Adrenal gland (tissue), 12 donors: Measurements from ENCODE around the gene IQSEC1. TPM values are rescaled to one million over a fixed set of nuclear protein-coding genes. Genes with fewer than 3 reads are reported as not detected.

Experiments used
- DNase-seq, 7 donors: peaks; one replicate each; pipeline ENCODE4 v3.0.0-alpha.2; 2019 to 2020
- H3K27ac ChIP-seq, 5 donors: fragments of 200-600 bp; sonication (generic) in 4 of 5; 1 replicate in 3 of 5; 2 replicates in 2 of 5; pipeline versions ENCODE4 v1.5.1 to v1.8.0; 2016 to 2020; ENCODE audit warnings: mild to moderate bottlenecking in 1 of 5
- H3K27me3 ChIP-seq: fragments of 200-600 bp; 2 replicates; pipeline ENCODE4 v1.8.0; 2021
- H3K36me3 ChIP-seq, 2 donors: fragments of 200-600 bp; replicated peaks in 1 of 2; 1 replicate in 1 of 2; 2 replicates in 1 of 2; pipeline versions ENCODE4 v1.5.1 to v1.8.0; 2018 to 2022
- H3K4me1 ChIP-seq, 2 donors: fragments of 200-600 bp; replicated peaks in 1 of 2; 1 replicate in 1 of 2; 2 replicates in 1 of 2; pipeline versions ENCODE4 v1.5.1 to v1.8.0; 2018 to 2021
- H3K4me3 ChIP-seq, 4 donors: fragments of 200-600 bp; sonication (generic) in 3 of 4; one replicate each; pipeline ENCODE4 v1.5.1; 2016 to 2018
- H3K9me3 ChIP-seq, 3 donors: fragments of 200-600 bp; sonication (generic) in 1 of 3; replicated peaks in 1 of 3; 1 replicate in 2 of 3; 2 replicates in 1 of 3; pipeline versions ENCODE4 v1.5.1 to v1.8.0; 2016 to 2021
- POLR2A ChIP-seq, 2 donors: fragments of 450-650 bp; IDR thresholded peaks; one replicate each; pipeline ENCODE4 v1.6.1; 2017; ENCODE audit warnings: antibody characterized with exemption in 2 of 2, mild to moderate bottlenecking in 2 of 2, moderate library complexity in 1 of 2
- WGBS, 4 donors: extraction: QIAGEN DNeasy Blood & Tissue Kit in 2 of 4; methylation state at CpG; one replicate each; pipeline versions ENCODE4 v1.1.5 to v1.1.7; 2013 to 2017; 5-methylcytosine and 5-hydroxymethylcytosine counted together
- intact Hi-C, 2 donors: fragments of 100-400 bp; cut with DNase I; formaldehyde crosslinking; loops; one replicate each; pipeline versions ENCODE4 v1.14.1 to v1.15.0; 2022 to 2023
- polyA plus RNA-seq, 3 donors: library from polyadenylated mRNA; stranded (reverse); fragments of 200-250 nt in 2 of 3; fragments of 350-450 nt in 1 of 3; fragmentation: Illumina TruSeq in 1 of 3; extraction: RNeasy Lipid Tissue Mini Kit (QIAGEN cat#74804) in 1 of 3; gene quantifications; one replicate each; pipeline ENCODE4 v1.2.3, GENCODE V29; 2013 to 2014
- total RNA-seq, 9 donors: library from RNA; depleted of rRNA in 4 of 9; stranded (reverse); fragments of >200 nt in 4 of 9; fragments of 120-200 nt in 1 of 9; fragmentation: NEBNext Ultra II Directional in 1 of 9; extraction: Animal tissue kit (Norgen Biotek cat#: 25700) in 1 of 9; gene quantifications; one replicate each; pipeline versions ENCODE4 v1.1.0 to v1.2.4, GENCODE V29; 2013 to 2023
- TF ChIP-seq, protein P1 (sequence below), 6 experiments: fragments of 450-650 bp in 4 of 6; fragments of 200-600 bp in 2 of 6; sonication (generic) in 1 of 6; IDR thresholded peaks; 1 replicate in 5 of 6; 2 replicates in 1 of 6; pipeline versions ENCODE4 v1.5.1 to v1.8.0; 2016 to 2021; ENCODE audit warnings: antibody characterized with exemption in 6 of 6, mild to moderate bottlenecking in 2 of 6, moderate library complexity in 1 of 6
- donor health status: healthy with polysubstance abuse.
- donor health status: Bipolar disorder and iron deficiency.
- donor health status: DM: yes; HTN: yes; CAD: no.
- donor health status: DM: no; HTN: no; CAD: no.
- donor health status: DM: no; HTN: no; CAD: no.
- donor health status: DM: yes; HTN: yes; CAD: no.

The IQSEC1 gene
- total and polyA plus RNA-seq, 12 donors = 24.4 to 133 (median 94.2) TPM

GRCh38 chr3:13042127-13042701, 31.0 kb downstream of the IQSEC1 start:
- no peaks in the 10 kb centered on the region for H3K27me3 ChIP-seq
- H3K9me3 ChIP-seq = no peaks in the 10 kb centered on the region
- WGBS, 4 donors = 80 to 87% (median 85%) methylated on average over 18 to 25 of the region's 25 CpGs
- no peak overlapping the region for H3K4me3 ChIP-seq
- peak in 1 of 7 donors; percentile 65 for DNase-seq
- intact Hi-C loops = no loop called here
- peak overlapping the region in 1 of 5 donors; percentile 34 for H3K27ac ChIP-seq
- H3K4me1 ChIP-seq = no peaks in the 10 kb centered on the region
- TF ChIP-seq POLR2A (IDR thresholded peaks at IDR 0.05) = no peak
- TF ChIP-seq, protein P1, sequence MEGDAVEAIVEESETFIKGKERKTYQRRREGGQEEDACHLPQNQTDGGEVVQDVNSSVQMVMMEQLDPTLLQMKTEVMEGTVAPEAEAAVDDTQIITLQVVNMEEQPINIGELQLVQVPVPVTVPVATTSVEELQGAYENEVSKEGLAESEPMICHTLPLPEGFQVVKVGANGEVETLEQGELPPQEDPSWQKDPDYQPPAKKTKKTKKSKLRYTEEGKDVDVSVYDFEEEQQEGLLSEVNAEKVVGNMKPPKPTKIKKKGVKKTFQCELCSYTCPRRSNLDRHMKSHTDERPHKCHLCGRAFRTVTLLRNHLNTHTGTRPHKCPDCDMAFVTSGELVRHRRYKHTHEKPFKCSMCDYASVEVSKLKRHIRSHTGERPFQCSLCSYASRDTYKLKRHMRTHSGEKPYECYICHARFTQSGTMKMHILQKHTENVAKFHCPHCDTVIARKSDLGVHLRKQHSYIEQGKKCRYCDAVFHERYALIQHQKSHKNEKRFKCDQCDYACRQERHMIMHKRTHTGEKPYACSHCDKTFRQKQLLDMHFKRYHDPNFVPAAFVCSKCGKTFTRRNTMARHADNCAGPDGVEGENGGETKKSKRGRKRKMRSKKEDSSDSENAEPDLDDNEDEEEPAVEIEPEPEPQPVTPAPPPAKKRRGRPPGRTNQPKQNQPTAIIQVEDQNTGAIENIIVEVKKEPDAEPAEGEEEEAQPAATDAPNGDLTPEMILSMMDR (IDR thresholded peaks at IDR 0.05) = no peak
- H3K36me3 ChIP-seq = no peaks in the 10 kb centered on the region

GRCh38 chr3:13041113-13041776, 32.0 kb downstream of the IQSEC1 start:
- Histone ChIP-seq H3K36me3 (no peaks in the 10 kb centered on the region), H3K4me1 (no peaks in the 10 kb centered on the region), H3K27ac (no peak overlapping the region), H3K4me3 (no peak overlapping the region), H3K9me3 (no peaks in the 10 kb centered on the region), H3K27me3 (no peaks in the 10 kb centered on the region)
- intact Hi-C loops = no loop called here
- 80 to 87% (median 82%) methylated on average over 22 to 26 of the region's 26 CpGs for WGBS, 4 donors
- DNase-seq = peak in 1 of 7 donors; percentile 67
- TF ChIP-seq POLR2A (IDR thresholded peaks at IDR 0.05) = no peak
- TF ChIP-seq, protein P1 (IDR thresholded peaks at IDR 0.05) = no peak

DNA sequence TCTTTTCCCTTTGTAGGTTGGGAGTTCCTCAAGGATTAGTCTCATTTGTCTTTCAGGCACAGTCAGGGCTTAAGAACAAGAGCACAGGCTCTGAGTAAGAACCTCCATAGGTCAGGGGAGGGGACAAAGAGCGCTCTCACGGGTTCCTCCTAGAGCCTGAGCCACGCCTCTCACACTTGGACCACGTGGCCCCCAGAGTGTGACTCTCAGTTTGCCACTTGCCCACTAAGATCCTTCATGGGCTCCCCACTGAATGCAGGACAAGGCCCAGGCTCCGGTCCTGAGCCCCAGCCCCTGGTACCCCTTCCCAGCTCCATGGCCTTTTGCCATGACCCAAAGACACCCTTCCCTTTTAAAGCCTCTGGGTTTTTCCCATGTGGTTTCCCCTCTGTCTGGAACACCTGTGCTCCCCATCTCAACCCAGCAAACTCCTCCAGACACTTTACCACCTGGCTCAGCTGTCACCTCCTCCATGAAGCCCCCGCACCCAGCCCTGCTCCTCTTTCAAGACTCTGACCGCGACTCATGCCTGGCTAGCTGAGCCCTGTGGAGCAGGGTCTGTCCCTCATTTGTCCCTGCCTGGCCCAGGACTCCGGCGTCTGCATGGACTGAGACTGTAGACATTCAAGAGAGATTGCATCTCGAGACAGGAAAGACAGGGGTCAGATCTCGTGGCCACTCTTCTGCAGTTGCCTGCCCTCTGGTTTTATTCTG, 32.7 kb downstream of the IQSEC1 start:
- WGBS, 4 donors = 77 to 89% (median 79%) methylated on average over 12 of the region's 12 CpGs
- intact Hi-C loops = no loop called here
- DNase-seq = peak in 1 of 7 donors; percentile 39
- Histone ChIP-seq H3K27me3 (no peaks in the 10 kb centered on the region), H3K9me3 (no peaks in the 10 kb centered on the region), H3K27ac (no peak overlapping the region), H3K4me1 (no peaks in the 10 kb centered on the region), H3K36me3 (no peaks in the 10 kb centered on the region), H3K4me3 (no peak overlapping the region)
- TF ChIP-seq, protein P1 (IDR thresholded peaks at IDR 0.05) = no peak
- TF ChIP-seq POLR2A (IDR thresholded peaks at IDR 0.05) = no peak

- no peaks in the 10 kb centered on the region for H3K4me1 ChIP-seq
- TF ChIP-seq, protein P1 (IDR thresholded peaks at IDR 0.05) = no peak
- no peak for TF ChIP-seq POLR2A (IDR thresholded peaks at IDR 0.05)
- no peaks in the 10 kb centered on the region for H3K27me3 ChIP-seq
- 68 to 78% (median 68%) methylated on average over 13 to 14 of the region's 14 CpGs for WGBS, 4 donors
- DNase-seq = no peak
- H3K36me3 ChIP-seq = no peaks in the 10 kb centered on the region
- intact Hi-C loops = no loop called here
- no peaks in the 10 kb centered on the region for H3K9me3 ChIP-seq
- no peak overlapping the region for H3K4me3 ChIP-seq
- no peak overlapping the region for H3K27ac ChIP-seq
Observed at GRCh38 chr3:13039213-13039896, 33.9 kb downstream of the IQSEC1 start.
